Stimulated activated CD4-positive, alpha-beta T cell treated with anti-CD3 and anti-CD28 coated beads, Interleukin-1b, Interleukin-23, amount 100 ng/mL, for 4 hours (primary cell): ENCODE data around the gene ARMS2.

Experiments used
- DNase-seq, 2 donors: peaks; one replicate each; pipeline ENCODE4 v3.0.0-alpha.2; 2020; ENCODE audit warnings: low read depth in 2 of 2

The ARMS2 gene

GRCh38 chr10:122494173-122494820 lies 39.8 kb downstream of the ARMS2 start:
- DNase-seq = no peak

- DNase-seq = no peak
Measured at GRCh38 chr10:122494833-122495232, 40.4 kb downstream of the ARMS2 start.

DNA sequence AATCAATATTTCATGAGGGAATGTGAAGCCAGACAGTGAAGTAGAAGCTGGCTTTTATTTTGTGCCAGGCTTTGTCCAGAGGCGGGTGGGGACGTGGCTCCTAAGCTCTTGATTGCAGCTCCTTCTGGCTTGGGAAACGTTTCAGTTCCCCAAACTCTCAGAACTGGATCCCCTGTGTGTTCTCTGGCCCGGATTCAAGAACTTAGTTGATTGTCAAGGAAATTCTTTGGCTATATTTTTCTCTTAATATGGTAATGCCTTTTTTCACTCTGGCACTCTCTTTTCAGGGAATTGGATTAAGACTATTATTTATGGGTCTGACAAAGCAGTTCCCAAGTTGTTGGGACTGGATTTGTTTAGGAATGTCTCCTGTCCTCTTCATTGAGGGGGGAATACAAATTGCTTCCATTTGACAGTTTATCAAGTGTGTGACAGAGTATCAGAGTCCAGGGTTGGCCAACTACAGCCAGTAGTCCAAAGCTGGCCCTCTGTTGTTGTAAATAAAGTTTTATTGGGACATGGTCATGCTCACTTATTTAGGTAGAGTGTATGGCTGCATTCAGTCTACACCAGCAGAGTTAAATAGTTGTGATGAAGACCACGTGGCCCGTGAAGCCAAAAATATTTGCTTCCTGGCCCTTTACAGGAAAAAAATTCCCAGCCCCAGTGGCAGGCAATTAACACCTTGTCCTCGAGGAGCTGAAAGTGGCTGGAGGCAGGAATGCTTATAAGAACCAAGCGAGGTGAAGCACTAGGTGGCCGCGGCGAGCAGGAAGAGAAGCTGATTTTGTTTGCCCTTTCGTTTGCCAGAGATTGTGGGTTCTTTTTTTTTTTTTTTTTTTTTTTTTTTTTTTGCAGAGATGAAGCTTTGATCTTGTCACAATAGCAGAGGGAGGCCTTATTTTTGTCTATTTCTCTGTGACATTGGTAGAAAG lies 41.2 kb downstream of the ARMS2 start:
- no peak for DNase-seq

DNA sequence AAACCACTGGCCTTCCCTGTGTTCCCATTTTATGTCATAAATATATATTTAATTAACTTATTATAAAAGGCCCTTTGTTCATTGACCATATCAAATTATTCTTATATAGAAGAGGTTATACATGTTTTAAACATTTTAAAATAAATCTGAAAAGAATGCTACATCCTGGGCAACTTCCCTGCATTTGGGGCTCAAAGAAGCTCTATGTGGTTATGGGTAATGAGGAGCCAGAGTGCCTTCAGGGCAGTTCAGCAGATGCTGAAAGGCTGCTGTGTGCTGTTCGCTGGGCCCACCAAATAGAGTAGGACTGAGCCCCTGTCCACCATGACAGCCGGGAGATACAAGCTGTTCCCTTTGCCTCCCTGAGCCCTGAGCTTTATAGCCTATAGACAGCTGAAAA lies 42.8 kb downstream of the ARMS2 start:
- no peak for DNase-seq

DNA sequence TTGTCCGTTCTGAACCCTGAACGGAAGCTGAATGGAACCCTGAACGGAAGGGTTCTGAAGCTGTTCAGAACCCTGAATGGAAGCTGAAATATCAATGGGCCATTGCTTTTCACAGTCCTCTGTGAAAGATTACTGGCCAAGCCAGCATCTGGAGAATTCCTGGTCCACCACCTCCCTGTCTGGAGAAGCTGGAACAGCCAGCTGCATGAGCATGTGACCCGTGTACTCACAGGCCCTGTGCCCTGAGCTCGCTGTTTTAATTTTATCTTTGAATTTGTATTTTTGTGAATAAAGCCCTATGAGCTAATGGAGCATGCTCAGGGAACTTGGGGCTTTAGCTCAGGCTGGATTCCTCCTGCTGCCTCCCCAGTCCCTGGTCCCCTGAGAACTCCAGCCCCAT lies 44.1 kb downstream of the ARMS2 start:
- no peak for DNase-seq

DNA sequence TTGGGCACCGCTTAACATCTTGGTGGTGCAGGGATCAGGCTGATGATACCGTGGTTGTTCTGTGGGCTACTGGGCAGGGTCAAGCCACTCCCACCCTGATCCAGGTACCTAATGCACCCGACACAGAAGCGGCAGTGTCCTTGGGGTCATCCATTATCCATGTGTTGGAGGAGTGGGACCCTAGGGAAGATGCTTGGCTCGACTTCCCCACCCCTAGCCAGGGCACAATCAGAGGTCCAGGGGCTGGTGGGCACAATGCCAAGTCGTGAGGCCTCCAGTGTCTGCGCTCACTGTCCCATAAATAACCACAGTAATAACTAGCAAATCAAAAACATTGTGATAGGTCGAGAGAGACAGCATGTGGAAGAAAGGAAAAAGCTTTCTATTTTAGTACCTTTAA lies 44.6 kb downstream of the ARMS2 start:
- no peak for DNase-seq

DNA sequence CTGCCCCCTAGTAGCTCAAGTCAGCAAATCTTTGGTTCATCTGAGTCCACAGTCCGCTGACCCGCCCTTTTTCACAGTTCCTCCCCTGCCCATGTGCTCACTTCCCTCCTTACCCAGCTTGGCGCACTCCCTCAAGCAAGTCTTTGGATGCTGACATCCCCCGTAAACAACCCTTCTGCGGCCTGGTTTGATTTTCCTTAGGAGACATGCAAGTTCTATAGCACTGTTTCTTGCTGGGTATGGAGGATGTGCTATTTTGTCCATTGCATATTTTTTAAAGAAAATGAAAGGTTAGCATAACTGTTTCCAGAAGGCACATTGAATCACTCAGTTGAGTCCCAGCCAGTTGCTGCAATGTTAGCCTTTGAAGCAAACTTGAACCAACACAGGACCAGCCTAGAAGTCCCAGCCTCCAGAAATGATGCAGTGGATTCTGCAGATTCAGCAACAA lies 45.1 kb downstream of the ARMS2 start:
- no peak for DNase-seq

DNA sequence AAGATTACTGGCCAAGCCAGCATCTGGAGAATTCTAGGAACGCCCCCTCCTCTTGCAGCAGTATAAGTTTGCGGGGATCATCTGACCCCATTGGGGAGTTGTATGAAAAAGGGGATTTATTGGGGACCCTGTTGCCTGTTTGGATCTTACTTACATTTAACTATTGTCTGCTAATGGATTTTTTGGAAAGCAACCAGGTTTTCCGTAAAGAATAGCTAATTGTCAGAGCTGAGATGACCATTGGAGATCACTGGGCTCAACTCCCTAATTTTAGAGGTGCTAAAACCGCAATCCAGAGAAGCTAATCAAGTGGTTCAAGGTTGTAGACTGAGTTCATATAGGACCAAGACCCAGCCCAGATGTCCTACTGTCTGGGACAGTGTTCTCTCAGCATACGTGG lies 45.7 kb downstream of the ARMS2 start:
- DNase-seq = no peak

GRCh38 chr10:122500726-122501125 lies 46.3 kb downstream of the ARMS2 start:
- no peak for DNase-seq

DNA sequence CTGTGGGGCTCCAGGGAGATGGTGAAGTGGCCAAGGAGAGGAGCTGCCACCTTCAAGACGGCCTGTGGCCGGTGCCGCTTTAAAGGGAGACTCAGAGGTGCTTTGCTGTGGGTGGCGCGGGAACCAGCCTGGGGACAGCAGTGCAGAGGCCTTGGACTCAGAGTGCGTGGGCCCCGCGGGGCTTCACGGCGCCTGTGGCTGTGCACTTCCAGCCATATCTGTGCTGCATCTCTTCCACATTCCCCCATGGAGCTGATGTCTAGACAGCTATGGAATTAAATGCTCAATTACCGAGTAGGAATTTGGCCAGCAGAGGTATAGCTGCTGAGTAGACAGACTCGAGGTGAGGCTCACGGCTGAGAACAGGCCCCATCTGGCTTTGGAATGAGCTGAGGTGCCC lies 48.6 kb downstream of the ARMS2 start:
- DNase-seq = no peak

DNA sequence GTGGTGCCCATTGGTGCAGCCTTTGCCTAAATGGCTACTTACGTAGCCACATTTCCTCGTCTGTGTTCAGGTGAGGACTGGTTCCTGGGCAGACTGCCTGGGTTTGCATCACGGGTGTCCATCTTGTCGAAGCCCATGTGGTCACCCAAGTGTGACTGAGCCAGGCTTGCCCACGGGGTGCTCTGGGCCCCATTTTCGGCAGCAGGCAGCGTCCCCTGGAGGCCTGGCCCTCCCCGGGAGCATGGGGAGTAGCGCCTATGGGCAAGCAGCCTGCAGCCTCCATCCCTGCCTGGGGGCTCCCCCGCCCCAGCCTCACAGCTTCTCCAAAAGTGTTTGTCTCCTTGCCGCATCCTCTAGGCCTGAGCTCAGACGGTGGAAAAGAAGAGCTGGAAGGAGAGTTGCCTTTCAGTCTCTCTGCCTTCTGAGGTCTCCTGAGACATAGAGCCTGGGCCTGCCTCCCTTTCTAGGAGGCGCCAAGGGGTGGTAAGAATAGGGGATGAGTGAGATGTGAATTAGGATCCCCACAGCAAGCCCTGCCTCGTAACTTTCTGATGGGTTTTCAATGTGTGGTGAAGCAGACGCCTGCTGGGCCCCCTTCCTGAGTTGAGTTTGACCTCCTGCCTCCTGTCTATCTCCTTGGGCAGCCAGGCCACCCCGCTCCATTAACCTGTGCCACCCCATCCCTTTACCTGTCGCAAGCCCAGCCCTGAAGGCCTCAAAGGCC lies 49.6 kb downstream of the ARMS2 start:
- DNase-seq = no peak

DNA sequence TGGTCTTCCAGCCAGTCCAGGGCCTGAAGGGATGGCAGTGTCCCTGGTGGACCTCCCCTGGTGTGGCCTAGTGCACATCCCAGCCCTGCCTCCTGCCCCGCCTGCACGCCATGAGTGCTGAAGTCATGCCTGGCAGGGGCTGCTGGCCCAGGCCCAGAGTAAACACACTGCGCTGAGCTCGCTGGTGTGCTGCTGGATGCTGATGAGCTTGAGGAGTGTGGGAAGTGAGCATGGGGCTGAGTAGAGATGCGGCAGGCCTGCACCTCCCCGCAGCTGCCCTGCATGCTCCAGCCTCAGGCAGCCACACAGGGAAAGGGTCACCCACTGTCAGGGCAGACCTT lies 50.1 kb downstream of the ARMS2 start:
- no peak for DNase-seq

DNA sequence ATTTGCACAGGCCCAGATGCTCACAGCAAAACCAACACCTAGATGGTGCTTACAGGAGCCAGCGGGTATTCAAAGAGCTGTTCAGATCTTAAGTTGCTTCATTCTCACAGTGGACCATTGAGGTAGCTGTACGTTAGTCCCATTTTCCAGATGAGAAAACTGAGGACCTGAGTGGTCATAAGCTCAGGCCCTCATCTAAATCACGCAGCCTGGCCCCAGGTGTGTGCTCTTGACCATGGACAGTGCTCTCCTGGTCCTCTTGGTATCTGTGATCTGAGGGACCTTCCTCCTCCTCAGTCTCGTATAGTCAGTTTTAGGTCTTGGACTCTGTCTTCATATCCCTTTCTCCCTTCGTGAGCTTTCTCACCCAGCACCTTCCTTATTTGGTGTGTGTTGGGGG lies 50.6 kb downstream of the ARMS2 start:
- DNase-seq = no peak

DNA sequence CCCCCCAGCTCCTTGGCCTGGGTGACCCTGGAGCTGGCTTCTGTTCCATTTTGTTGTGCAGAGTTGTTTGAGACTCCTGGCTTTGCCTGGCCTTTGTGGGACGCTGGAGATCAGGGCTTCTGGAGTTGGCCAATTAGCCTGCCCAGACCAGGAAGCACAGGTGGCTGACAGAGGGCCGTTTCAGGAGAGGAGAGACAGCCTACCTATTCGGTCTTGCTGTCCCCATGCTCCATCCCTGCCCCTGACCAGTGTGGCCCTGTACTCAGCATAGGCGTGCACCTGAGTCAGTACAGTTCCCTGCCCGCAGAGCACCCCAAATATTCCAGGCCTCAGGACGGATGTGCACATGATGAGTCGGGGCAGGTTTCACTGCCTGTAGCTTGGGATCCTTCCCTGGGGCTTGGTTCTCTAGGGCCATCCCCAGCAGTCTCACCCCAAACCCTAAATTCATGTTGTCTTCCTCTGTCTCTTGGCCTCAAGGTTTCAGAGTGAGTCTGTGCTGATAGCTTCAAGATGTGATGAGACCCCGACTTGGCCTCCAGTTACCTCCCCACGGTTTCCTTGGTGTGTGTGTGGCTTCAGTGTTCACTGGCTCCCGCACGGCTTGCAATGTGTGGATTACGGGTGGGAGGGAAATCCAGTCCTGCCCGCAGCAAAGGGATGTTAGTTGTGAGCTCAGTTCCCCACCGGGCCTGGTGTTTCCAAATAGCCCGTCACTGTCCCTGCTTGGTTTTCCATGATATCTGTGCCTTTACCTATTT lies 51.6 kb downstream of the ARMS2 start:
- DNase-seq = no peak
